HG03521 (cell line): ENCODE data around the gene SCAMP5.
A peak's percentile ranks its signal among the peaks of the same experiment; 100 is the strongest.

Experiments used
- ATAC-seq: cut with Tn5 transposase; IDR thresholded peaks from one replicate; pipeline ENCODE4 v1.9.1; 2021; ENCODE audit warnings: mild to moderate bottlenecking, moderate library complexity; ENCODE audit not compliant: unreplicated experiment

Gene SCAMP5

GRCh38 chr15:75019916-75020315, 24.6 kb downstream of the SCAMP5 start:
- ATAC-seq: no peak

- no peak for ATAC-seq
Measured at GRCh38 chr15:75021341-75021740, 26.0 kb downstream of the SCAMP5 start.

- ATAC-seq: no peak
Measured at GRCh38 chr15:75022783-75023180, 27.4 kb downstream of the SCAMP5 start.

GRCh38 chr15:75023181-75023871, 28.0 kb downstream of the SCAMP5 start, which contains the start of gene PPCDC:
Gene PPCDC (plus strand): TSS chr15:75023590. CDS start chr15:75028319, 4,729 bp downstream.
- ATAC-seq: peak; percentile 92

- ATAC-seq: no peak
Measured at GRCh38 chr15:75023872-75024636, 28.7 kb downstream of the SCAMP5 start.

- ATAC-seq: no peak
Measured at GRCh38 chr15:75025107-75025506, 29.7 kb downstream of the SCAMP5 start.

GRCh38 chr15:75025548-75026260, 30.3 kb downstream of the SCAMP5 start:
- ATAC-seq: no peak

GRCh38 chr15:75027551-75027950, 32.2 kb downstream of the SCAMP5 start:
- ATAC-seq: no peak

GRCh38 chr15:75028991-75029377, 33.6 kb downstream of the SCAMP5 start:
- ATAC-seq: no peak

GRCh38 chr15:75029378-75030022, 34.1 kb downstream of the SCAMP5 start:
- ATAC-seq: no peak

GRCh38 chr15:75030023-75030413, 34.7 kb downstream of the SCAMP5 start:
- ATAC-seq: no peak

- no peak for ATAC-seq
Measured at GRCh38 chr15:75030424-75030823, 35.1 kb downstream of the SCAMP5 start.

GRCh38 chr15:75031848-75032247, 36.5 kb downstream of the SCAMP5 start:
- ATAC-seq: no peak

- ATAC-seq: no peak
Measured at GRCh38 chr15:75032395-75032794, 37.0 kb downstream of the SCAMP5 start.

- ATAC-seq: no peak
Measured at GRCh38 chr15:75033809-75034208, 38.4 kb downstream of the SCAMP5 start.

GRCh38 chr15:75034615-75035014, 39.3 kb downstream of the SCAMP5 start:
- ATAC-seq: no peak

GRCh38 chr15:75036212-75036616, 40.9 kb downstream of the SCAMP5 start:
- no peak for ATAC-seq

- no peak for ATAC-seq
Measured at GRCh38 chr15:75037685-75038084, 42.3 kb downstream of the SCAMP5 start.

GRCh38 chr15:75038231-75038630, 42.9 kb downstream of the SCAMP5 start:
- ATAC-seq: no peak

GRCh38 chr15:75042730-75043508, 47.6 kb downstream of the SCAMP5 start:
- ATAC-seq: peak; percentile 69
